Uterus (tissue), 2 donors: ENCODE measurements around the gene STIMATE.

Experiments
- POLR2A ChIP-seq, 2 donors: fragments of 450-650 bp; IDR thresholded peaks; one replicate each; pipeline ENCODE4 v1.6.1; 2016; ENCODE audit warnings: antibody characterized with exemption in 2 of 2, mild to moderate bottlenecking in 1 of 2, moderate library complexity in 1 of 2
- TF ChIP-seq, protein P1 (sequence below), 4 experiments: fragments of 200-600 bp in 2 of 4; fragments of 450-650 bp in 2 of 4; sonication (generic) in 2 of 4; IDR thresholded peaks; one replicate each; pipeline ENCODE4 v1.5.1; 2016 to 2019; ENCODE audit warnings: antibody characterized with exemption in 4 of 4, mild to moderate bottlenecking in 2 of 4, moderate library complexity in 1 of 4

DNA sequence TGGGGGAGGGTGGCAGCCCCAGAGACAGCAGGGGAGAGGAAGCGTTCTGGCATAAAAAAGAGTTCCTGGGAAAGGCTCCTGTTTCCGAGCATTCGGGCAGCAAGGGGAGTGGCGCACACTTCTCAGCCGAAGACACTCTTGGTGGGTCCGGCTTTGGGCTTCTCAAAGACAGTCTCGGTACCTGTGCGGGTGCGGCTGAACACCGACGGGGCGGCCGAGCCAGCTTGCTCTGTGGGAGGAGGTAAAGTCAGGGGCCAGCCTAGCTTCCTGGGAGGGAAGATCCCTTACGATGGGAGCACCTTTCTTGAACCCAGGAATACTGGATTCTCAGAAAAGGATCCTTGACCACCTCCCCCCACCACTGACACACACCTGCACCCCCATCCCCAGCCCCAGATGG is 64.1 kb downstream of the STIMATE start:
- TF ChIP-seq, protein P1, sequence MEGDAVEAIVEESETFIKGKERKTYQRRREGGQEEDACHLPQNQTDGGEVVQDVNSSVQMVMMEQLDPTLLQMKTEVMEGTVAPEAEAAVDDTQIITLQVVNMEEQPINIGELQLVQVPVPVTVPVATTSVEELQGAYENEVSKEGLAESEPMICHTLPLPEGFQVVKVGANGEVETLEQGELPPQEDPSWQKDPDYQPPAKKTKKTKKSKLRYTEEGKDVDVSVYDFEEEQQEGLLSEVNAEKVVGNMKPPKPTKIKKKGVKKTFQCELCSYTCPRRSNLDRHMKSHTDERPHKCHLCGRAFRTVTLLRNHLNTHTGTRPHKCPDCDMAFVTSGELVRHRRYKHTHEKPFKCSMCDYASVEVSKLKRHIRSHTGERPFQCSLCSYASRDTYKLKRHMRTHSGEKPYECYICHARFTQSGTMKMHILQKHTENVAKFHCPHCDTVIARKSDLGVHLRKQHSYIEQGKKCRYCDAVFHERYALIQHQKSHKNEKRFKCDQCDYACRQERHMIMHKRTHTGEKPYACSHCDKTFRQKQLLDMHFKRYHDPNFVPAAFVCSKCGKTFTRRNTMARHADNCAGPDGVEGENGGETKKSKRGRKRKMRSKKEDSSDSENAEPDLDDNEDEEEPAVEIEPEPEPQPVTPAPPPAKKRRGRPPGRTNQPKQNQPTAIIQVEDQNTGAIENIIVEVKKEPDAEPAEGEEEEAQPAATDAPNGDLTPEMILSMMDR (IDR thresholded peaks at IDR 0.05) = no peak
- no peak for TF ChIP-seq POLR2A (IDR thresholded peaks at IDR 0.05)
